Right lobe of liver (tissue), 6 donors: ENCODE results near the gene MX2. TPM values are rescaled to one million over a fixed set of nuclear protein-coding genes. Genes with fewer than 3 reads are reported as not detected.
"Not testable (repeated sequence)": the region's sequence is repeated elsewhere in the genome, so short reads cannot be mapped to it uniquely, and the experiment has no call there.

Experiments
- ATAC-seq, 4 donors: fragments of 200-7000 bp; cut with Tn5 transposase; one replicate each; pipeline ENCODE4 v1.9.1; 2020; ENCODE audit warnings: mild to moderate bottlenecking in 4 of 4, moderate library complexity in 4 of 4
- DNase-seq, 3 donors: peaks; one replicate each; pipeline ENCODE4 v3.0.0-alpha.2; 2020
- H3K27ac ChIP-seq, 3 donors: fragments of 200-600 bp; one replicate each; pipeline ENCODE4 v1.8.0; 2022
- H3K27me3 ChIP-seq, 2 donors: fragments of 200-600 bp; one replicate each; pipeline ENCODE4 v1.8.0; 2022
- H3K36me3 ChIP-seq, 4 donors: fragments of 200-600 bp; sonication (generic) in 1 of 4; one replicate each; pipeline versions ENCODE4 v1.5.1 to v1.8.0; 2017 to 2022; ENCODE audit warnings: control low read depth in 1 of 4
- H3K4me1 ChIP-seq, 4 donors: fragments of 200-600 bp; sonication (generic) in 1 of 4; one replicate each; pipeline versions ENCODE4 v1.5.1 to v1.8.0; 2017 to 2022; ENCODE audit warnings: control low read depth in 1 of 4
- H3K4me3 ChIP-seq, 3 donors: fragments of 200-600 bp; one replicate each; pipeline ENCODE4 v1.8.0; 2022
- H3K9me3 ChIP-seq, 4 donors: fragments of 200-600 bp; sonication (generic) in 1 of 4; one replicate each; pipeline versions ENCODE4 v1.5.1 to v1.8.0; 2017 to 2022; ENCODE audit warnings: control low read depth in 1 of 4
- CTCF ChIP-seq, 4 donors: fragments of 200-600 bp in 3 of 4; fragments of 450-650 bp in 1 of 4; IDR thresholded peaks; one replicate each; pipeline versions ENCODE4 v1.5.1 to v1.8.0; 2016 to 2022; ENCODE audit warnings: antibody characterized with exemption in 4 of 4, mild to moderate bottlenecking in 2 of 4
- POLR2A ChIP-seq: fragments of 450-650 bp; IDR thresholded peaks from one replicate; pipeline ENCODE4 v1.6.1; 2017; ENCODE audit warnings: antibody characterized with exemption, mild to moderate bottlenecking
- WGBS: methylation state at CpG from one replicate; pipeline ENCODE4 v1.1.6; 2018; ENCODE audit warnings: low coverage, low lambda C conversion rate; ENCODE audit not compliant: insufficient coverage; ENCODE audit errors: missing lambda C conversion rate; 5-methylcytosine and 5-hydroxymethylcytosine counted together
- intact Hi-C, 2 donors: fragments of 100-400 bp; cut with DNase I; formaldehyde crosslinking; loops; one replicate each; pipeline versions ENCODE4 v1.11.2 to v1.14.1; 2022
- total RNA-seq, 6 experiments: library from RNA; depleted of rRNA in 2 of 6; stranded (reverse); fragments of >200 nt in 2 of 6; fragmentation: NEBNext Ultra II Directional in 3 of 6; extraction: Animal tissue kit (Norgen Biotek cat#: 25700) in 3 of 6; gene quantifications; one replicate each; pipeline versions ENCODE4 v1.1.0 to v1.2.4, GENCODE V29; 2016 to 2023
- donor health status: DM: no; HTN: yes; CAD: no.
- donor health status: DM: no; HTN: no; CAD: no.
- donor health status: DM: no; HTN: no; CAD: no.
- donor health status: DM: no; HTN: yes; CAD: no.
- donor health status: DM: no; HTN: yes; CAD: no.

Gene MX2
- total RNA-seq, 6 experiments from 2014 or later = 0.49 to 1.9 (median 1.5) TPM

DNA sequence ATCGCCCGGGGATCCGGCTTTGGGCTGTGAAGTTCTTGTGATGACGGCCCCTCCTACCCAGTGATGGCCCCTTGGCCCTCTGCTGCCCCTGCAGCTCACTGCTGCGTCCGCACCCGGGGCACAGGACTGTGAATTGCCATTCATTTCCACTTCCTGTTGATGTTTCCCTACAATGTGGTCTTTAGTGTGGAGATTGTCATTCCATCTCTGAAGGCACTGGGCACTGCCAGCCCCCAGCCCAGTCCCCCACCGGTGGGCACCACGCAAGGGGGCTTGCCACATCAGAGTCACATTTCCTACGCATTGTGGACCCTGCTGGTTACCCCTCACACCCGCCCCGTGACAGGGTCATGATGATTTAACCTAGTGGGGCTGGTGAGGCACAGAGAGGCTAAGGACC, 2.5 kb upstream of the MX2 start:
- 85% methylated on average over 5 of the region's 12 CpGs for WGBS
- no peak for ATAC-seq

DNA sequence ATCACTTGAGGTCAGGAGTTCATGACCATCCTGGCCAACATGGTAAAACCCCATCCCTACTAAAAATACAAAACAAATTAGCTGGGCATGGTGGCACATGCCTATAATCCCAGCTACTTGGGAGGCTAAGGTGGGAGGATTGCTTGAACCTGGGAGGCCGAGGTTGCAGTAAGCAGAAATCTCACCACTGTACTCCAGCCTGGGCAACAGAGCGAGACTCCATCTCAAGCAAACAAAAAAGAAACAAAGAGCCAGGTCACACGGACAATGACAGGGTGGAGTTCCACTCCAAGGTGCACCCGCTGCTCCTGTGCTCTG, 2.1 kb upstream of the MX2 start:
- H3K9me3 ChIP-seq, DNase-seq, H3K27me3 ChIP-seq, H3K36me3 ChIP-seq, ATAC-seq, H3K4me3 ChIP-seq, H3K27ac ChIP-seq, H3K4me1 ChIP-seq, intact Hi-C loops: not testable (repeated sequence)
- 79% methylated on average over 3 of the region's 4 CpGs for WGBS

More for the DNA sequence above, 2.5 kb upstream of the MX2 start:
- intact Hi-C loops = no loop called here
- no peak overlapping the region for H3K27ac ChIP-seq
- TF ChIP-seq POLR2A (no peak), CTCF (IDR thresholded peaks at IDR 0.05) (no peak)
- peak in 1 of 3 donors; percentile 36 for DNase-seq
- no peak overlapping the region for H3K4me3 ChIP-seq
- no peaks in the 10 kb centered on the region for H3K9me3 ChIP-seq
- H3K27me3 ChIP-seq = no peaks in the 10 kb centered on the region
- H3K36me3 ChIP-seq = no peaks in the 10 kb centered on the region
- no peaks in the 10 kb centered on the region for H3K4me1 ChIP-seq

DNA sequence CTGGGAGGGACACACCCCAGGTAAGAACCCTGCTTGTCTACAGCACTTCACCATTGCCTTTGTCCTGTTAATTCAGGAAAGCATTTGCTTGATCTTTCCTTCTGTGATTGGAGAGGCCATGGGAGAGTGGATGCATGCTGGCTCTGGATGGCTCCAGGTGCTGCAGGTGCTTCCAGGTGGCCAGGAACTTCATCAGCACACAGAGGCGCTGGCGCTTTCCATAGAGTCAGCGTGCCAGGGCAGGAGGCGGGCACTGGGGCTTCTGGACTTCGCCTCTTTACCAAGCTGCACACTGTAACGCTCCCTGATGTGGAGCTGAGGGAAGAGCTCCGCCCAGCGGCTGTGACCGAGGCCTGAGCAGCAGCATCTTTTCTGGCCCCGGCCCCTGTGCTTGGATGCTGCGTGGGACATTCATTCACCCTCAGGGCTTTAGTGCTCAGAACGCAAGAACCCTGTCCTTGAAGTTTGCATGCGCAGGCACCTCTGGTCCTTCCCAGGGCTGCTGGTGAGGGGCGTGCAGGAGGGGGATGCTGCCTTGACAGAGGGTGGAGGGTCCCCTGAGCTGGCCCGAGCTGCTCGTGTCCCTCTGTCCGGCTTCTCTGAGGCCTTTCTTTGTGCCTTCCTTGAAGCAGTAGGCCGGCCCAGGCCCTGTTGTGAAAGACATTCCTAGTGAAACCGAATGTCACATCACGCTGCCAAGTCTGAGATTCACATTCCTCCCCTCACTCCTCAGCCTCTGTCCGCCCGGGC, 1.6 kb upstream of the MX2 start:
- Histone ChIP-seq H3K27me3 (no peaks in the 10 kb centered on the region), H3K9me3 (no peaks in the 10 kb centered on the region), H3K4me1 (no peaks in the 10 kb centered on the region), H3K27ac (no peak overlapping the region), H3K36me3 (no peaks in the 10 kb centered on the region), H3K4me3 (no peak overlapping the region)
- peak in 2 of 4 donors; percentile 5 to 20 for TF ChIP-seq CTCF (IDR thresholded peaks at IDR 0.05)
- no peak for TF ChIP-seq POLR2A
- intact Hi-C loops = no loop called here
- ATAC-seq (peak; percentile 26 to 54 (median 31)), DNase-seq (peak in 2 of 3 donors; percentile 42 to 48)
- WGBS = 75% methylated on average over 4 of the region's 22 CpGs

GRCh38 chr21:41361053-41361785, 608 bp upstream of the MX2 start:
- intact Hi-C loops = no loop called here
- no peaks in the 10 kb centered on the region for H3K9me3 ChIP-seq
- no peak for TF ChIP-seq CTCF (IDR thresholded peaks at IDR 0.05)
- TF ChIP-seq POLR2A = no peak
- no peaks in the 10 kb centered on the region for H3K36me3 ChIP-seq
- ATAC-seq (no peak), DNase-seq (peak in 2 of 3 donors; percentile 45 to 58)
- 67% methylated on average over 4 of the region's 16 CpGs for WGBS
- peak overlapping the region; percentile 7 to 29 (median 15) for H3K4me3 ChIP-seq
- H3K27ac ChIP-seq = peak overlapping the region in 2 of 3 donors; percentile 38 to 57
- H3K4me1 ChIP-seq = no peaks in the 10 kb centered on the region
- H3K27me3 ChIP-seq = no peaks in the 10 kb centered on the region
